Gastrocnemius medialis (tissue), 4 donors: ENCODE results near the gene CDKL4. TPM values are rescaled to one million over a fixed set of nuclear protein-coding genes. Genes with fewer than 3 reads are reported as not detected.
A peak's percentile ranks its signal among the peaks of the same experiment; 100 is the strongest.

Source experiments
- ATAC-seq, 2 donors: fragments of 150-250 bp; one replicate each; pipeline ENCODE4 v1.9.1; 2016
- DNase-seq, 2 donors: peaks; one replicate each; pipeline ENCODE4 v3.0.0-alpha.2; 2019
- H3K27ac ChIP-seq, 4 donors: fragments of 200-600 bp; sonication (generic); 1 replicate in 1 of 4; 2 replicates in 3 of 4; pipeline ENCODE4 v1.5.1; 2016 to 2018; ENCODE audit warnings: mild to moderate bottlenecking in 2 of 4, moderate library complexity in 1 of 4
- H3K27me3 ChIP-seq, 3 donors: fragments of 200-600 bp; sonication (generic) in 2 of 3; 1 replicate in 1 of 3; 2 replicates in 2 of 3; pipeline versions ENCODE4 v1.5.1 to v1.6.0; 2016 to 2019; ENCODE audit warnings: mild to moderate bottlenecking in 1 of 3, moderate library complexity in 1 of 3
- H3K36me3 ChIP-seq, 2 donors: fragments of 200-600 bp; sonication (generic) in 1 of 2; one replicate each; pipeline ENCODE4 v1.5.1; 2017 to 2018
- H3K4me1 ChIP-seq, 2 donors: fragments of 200-600 bp; sonication (generic) in 1 of 2; one replicate each; pipeline ENCODE4 v1.5.1; 2016 to 2017; ENCODE audit warnings: mild to moderate bottlenecking in 2 of 2
- H3K4me3 ChIP-seq, 4 donors: fragments of 200-600 bp; sonication (generic) in 3 of 4; 1 replicate in 1 of 4; 2 replicates in 3 of 4; pipeline ENCODE4 v1.5.1; 2016 to 2019; ENCODE audit warnings: mild to moderate bottlenecking in 2 of 4
- H3K9me3 ChIP-seq, 3 donors: fragments of 200-600 bp; sonication (generic) in 2 of 3; 1 replicate in 1 of 3; 2 replicates in 2 of 3; pipeline ENCODE4 v1.5.1; 2016 to 2019
- CTCF ChIP-seq, 5 experiments: fragments of 450-650 bp in 3 of 5; fragments of 200-600 bp in 2 of 5; sonication (generic) in 2 of 5; IDR thresholded peaks in 4 of 5; conservative IDR thresholded peaks in 1 of 5; 1 replicate in 4 of 5; 2 replicates in 1 of 5; pipeline ENCODE4 v1.5.1; 2016 to 2019; ENCODE audit warnings: antibody characterized with exemption in 5 of 5, mild to moderate bottlenecking in 3 of 5, moderate library complexity in 3 of 5
- POLR2A ChIP-seq, 2 donors: fragments of 450-650 bp; IDR thresholded peaks; one replicate each; pipeline ENCODE4 v1.6.1; 2017; ENCODE audit warnings: antibody characterized with exemption in 2 of 2, mild to moderate bottlenecking in 2 of 2, moderate library complexity in 2 of 2
- in situ Hi-C, 4 donors: fragments of 200-750 bp; cut with MboI; loops; one replicate each; pipeline versions ENCODE4 v1.15.0 to v1.8.0; 2017; ENCODE audit warnings: low sequenced_read_pairs in 4 of 4
- intact Hi-C: fragments of 100-400 bp; cut with DNase I; formaldehyde crosslinking; loops from one replicate; pipeline ENCODE4 v1.15.1; 2023; ENCODE audit warnings: low total_unique reads
- total RNA-seq, 4 donors: library from RNA; depleted of rRNA; stranded (reverse); fragments of >200 nt; gene quantifications; one replicate each; pipeline versions ENCODE4 v1.1.0 to v1.2.3, GENCODE V29; 2016

The CDKL4 gene
- 1 to 10 TPM in 1 of 4 donors, under 1 TPM in 1, not detected in 2; 0.36 to 1.1 TPM for total RNA-seq

- no peak for DNase-seq
- no peaks in the 10 kb centered on the region for H3K27me3 ChIP-seq
- peaks cover 0 to 5% of the 10 kb centered on the region in 2 donors for H3K36me3 ChIP-seq
- H3K9me3 ChIP-seq: no peaks in the 10 kb centered on the region
- in situ Hi-C loops (no loop called here), intact Hi-C loops (no loop called here)
- no peaks in the 10 kb centered on the region for H3K4me1 ChIP-seq
- TF ChIP-seq POLR2A (IDR thresholded peaks at IDR 0.05): no peak
- TF ChIP-seq CTCF (IDR thresholded peaks at IDR 0.05 in 4 of 5, conservative IDR thresholded peaks at IDR 0.05 in 1 of 5): no peak
- no peak for ATAC-seq
- peak within 1 kb of the TSS in 3 of 4 donors; percentile 9 to 24 (median 17) for H3K4me3 ChIP-seq
- no peak within 1 kb of the TSS for H3K27ac ChIP-seq
Observed at GRCh38 chr2:39243469-39244123, at the start of gene CDKL4. Gene CDKL4, minus strand, starts transcription at chr2:39243970.

- Histone ChIP-seq H3K27ac (peak overlapping the region in 2 of 4 donors; percentile 44 to 45), H3K36me3 (peaks cover 4 to 51% of the 10 kb centered on the region in 2 donors), H3K9me3 (no peaks in the 10 kb centered on the region), H3K27me3 (no peaks in the 10 kb centered on the region), H3K4me1 (no peaks in the 10 kb centered on the region), H3K4me3 (no peak overlapping the region)
- in situ Hi-C loops: no loop called here
- peak in 1 of 2 donors; percentile 63 for ATAC-seq
- no peak for DNase-seq
- TF ChIP-seq POLR2A (IDR thresholded peaks at IDR 0.05) (no peak), CTCF (IDR thresholded peaks at IDR 0.05 in 4 of 5, conservative IDR thresholded peaks at IDR 0.05 in 1 of 5) (no peak)
- intact Hi-C loops: no loop called here
Observed at GRCh38 chr2:39290433-39290832, 46.7 kb upstream of the CDKL4 start.

GRCh38 chr2:39289609-39290008, 45.8 kb upstream of the CDKL4 start:
- Histone ChIP-seq H3K4me3 (no peak overlapping the region), H3K27ac (peak overlapping the region in 3 of 4 donors; percentile 12 to 45 (median 44)), H3K36me3 (peaks cover 4 to 58% of the 10 kb centered on the region in 2 donors), H3K27me3 (no peaks in the 10 kb centered on the region), H3K4me1 (no peaks in the 10 kb centered on the region), H3K9me3 (no peaks in the 10 kb centered on the region)
- in situ Hi-C loops: no loop called here
- TF ChIP-seq POLR2A (IDR thresholded peaks at IDR 0.05) (no peak), CTCF (IDR thresholded peaks at IDR 0.05 in 4 of 5, conservative IDR thresholded peaks at IDR 0.05 in 1 of 5) (no peak)
- intact Hi-C loops: no loop called here
- no peak for ATAC-seq
- DNase-seq: no peak

- TF ChIP-seq POLR2A (IDR thresholded peaks at IDR 0.05) (no peak), CTCF (IDR thresholded peaks at IDR 0.05 in 4 of 5, conservative IDR thresholded peaks at IDR 0.05 in 1 of 5) (no peak)
- intact Hi-C loops: no loop called here
Observed at GRCh38 chr2:39283561-39283960, 39.8 kb upstream of the CDKL4 start.

More at GRCh38 chr2:39283561-39283960, 39.8 kb upstream of the CDKL4 start:
- no peak for ATAC-seq
- Histone ChIP-seq H3K36me3 (peaks cover 0 to 78% of the 10 kb centered on the region in 2 donors), H3K27me3 (no peaks in the 10 kb centered on the region), H3K4me3 (no peak overlapping the region), H3K4me1 (no peaks in the 10 kb centered on the region), H3K27ac (no peak overlapping the region), H3K9me3 (no peaks in the 10 kb centered on the region)
- in situ Hi-C loops: no loop called here
- DNase-seq: no peak
